ENCODE measurements around the gene IFIT5. TPM values are rescaled to one million over a fixed set of nuclear protein-coding genes. Genes with fewer than 3 reads are reported as not detected.

The IFIT5 gene
- polyA plus RNA-seq, 1 donor (not counting 4 experiments of a cell fraction or from before 2014, with no cell fraction given) = 15.8 TPM

GRCh38 chr10:89377705-89378637 is 36.4 kb upstream of the IFIT5 start, which contains the start of gene IFIT1B:
Gene IFIT1B, plus strand, starts transcription at chr10:89378056. Its CDS starts 80 bp downstream, at chr10:89378136.
- H3K27me3 ChIP-seq (ENCODE audit: control insufficient read depth, extremely low read depth, insufficient read depth, low read length) = no peaks in the 10 kb centered on the region

GRCh38 chr10:89379103-89379502 is 35.3 kb upstream of the IFIT5 start:
- H3K79me2 ChIP-seq (ENCODE audit: control insufficient read depth, insufficient read depth, low read length) = no peaks in the 10 kb centered on the region
- H4K20me1 ChIP-seq (ENCODE audit: control insufficient read depth, extremely low read depth, insufficient read depth, low read length) = no peaks in the 10 kb centered on the region
- H3K9me3 ChIP-seq (ENCODE audit: control insufficient read depth, low read depth, low read length) = no peaks in the 10 kb centered on the region
- H3K4me1 ChIP-seq (ENCODE audit: control insufficient read depth, extremely low read depth, insufficient read depth, low read length) = peaks cover 5% of the 10 kb centered on the region
- no peak overlapping the region for H3K4me2 ChIP-seq (ENCODE audit: control insufficient read depth, extremely low read depth, insufficient read depth, low read depth, low read length)
- no peaks in the 10 kb centered on the region for H3K36me3 ChIP-seq (ENCODE audit: control insufficient read depth in 2 of 2, extremely low read depth in 1 of 2, insufficient read depth in 2 of 2, low read length in 2 of 2)
- H3K27me3 ChIP-seq (ENCODE audit: control insufficient read depth, extremely low read depth, insufficient read depth, low read length) = no peaks in the 10 kb centered on the region
- no peaks in the 10 kb centered on the region for H3K9me1 ChIP-seq (ENCODE audit: control insufficient read depth, extremely low read depth, insufficient read depth, low read length)
- FAIRE-seq (no peak), DNase-seq (ENCODE audit: low read depth, low spot score) (no peak)
- H3K9ac ChIP-seq (ENCODE audit: control insufficient read depth, extremely low read depth, insufficient read depth, low read length) = no peak overlapping the region
- H2AFZ ChIP-seq (ENCODE audit: control insufficient read depth, low read length) = no peak overlapping the region
- no peak overlapping the region for H3K27ac ChIP-seq (ENCODE audit: control insufficient read depth, insufficient read depth, low read length)
- dilution Hi-C loops (cut with MboI; ENCODE audit: extremely low pct_ligation_motif_present, low sequenced_read_pairs) = no loop called here
- TF ChIP-seq CTCF (optimal IDR thresholded peaks at IDR 0.05 in 1 of 3, IDR thresholded peaks at IDR 0.05 in 1 of 3, conservative IDR thresholded peaks at IDR 0.05 in 1 of 3; ENCODE audit: extremely low read depth in 1 of 3, insufficient read depth in 2 of 3, low read length in 3 of 3) (no peak), EZH2 (IDR thresholded peaks at IDR 0.05; ENCODE audit: low read length) (no peak)
- no peak overlapping the region for H3K4me3 ChIP-seq (ENCODE audit: control insufficient read depth in 2 of 3, extremely low read depth in 1 of 3, insufficient read depth in 2 of 3, low read depth in 1 of 3, low read length in 3 of 3)

More at GRCh38 chr10:89377705-89378637, 36.4 kb upstream of the IFIT5 start, which contains the start of gene IFIT1B:
- Histone ChIP-seq H3K9ac (ENCODE audit: control insufficient read depth, extremely low read depth, insufficient read depth, low read length) (no peak within 1 kb of the TSS), H3K36me3 (ENCODE audit: control insufficient read depth in 2 of 2, extremely low read depth in 1 of 2, insufficient read depth in 2 of 2, low read length in 2 of 2) (no peaks in the 10 kb centered on the region), H3K4me1 (ENCODE audit: control insufficient read depth, extremely low read depth, insufficient read depth, low read length) (peaks cover 8% of the 10 kb centered on the region), H3K9me1 (ENCODE audit: control insufficient read depth, extremely low read depth, insufficient read depth, low read length) (no peaks in the 10 kb centered on the region), H3K9me3 (ENCODE audit: control insufficient read depth, low read depth, low read length) (no peaks in the 10 kb centered on the region), H3K27ac (ENCODE audit: control insufficient read depth, insufficient read depth, low read length) (no peak within 1 kb of the TSS), H4K20me1 (ENCODE audit: control insufficient read depth, extremely low read depth, insufficient read depth, low read length) (no peaks in the 10 kb centered on the region), H2AFZ (ENCODE audit: control insufficient read depth, low read length) (no peak within 1 kb of the TSS), H3K79me2 (ENCODE audit: control insufficient read depth, insufficient read depth, low read length) (no peaks in the 10 kb centered on the region), H3K4me2 (ENCODE audit: control insufficient read depth, extremely low read depth, insufficient read depth, low read depth, low read length) (no peak within 1 kb of the TSS), H3K4me3 (ENCODE audit: control insufficient read depth in 2 of 3, extremely low read depth in 1 of 3, insufficient read depth in 2 of 3, low read depth in 1 of 3, low read length in 3 of 3) (no peak within 1 kb of the TSS)
- TF ChIP-seq CTCF (optimal IDR thresholded peaks at IDR 0.05 in 1 of 3, IDR thresholded peaks at IDR 0.05 in 1 of 3, conservative IDR thresholded peaks at IDR 0.05 in 1 of 3; ENCODE audit: extremely low read depth in 1 of 3, insufficient read depth in 2 of 3, low read length in 3 of 3) (no peak), EZH2 (IDR thresholded peaks at IDR 0.05; ENCODE audit: low read length) (no peak)
- DNase-seq (ENCODE audit: low read depth, low spot score) (no peak), FAIRE-seq (no peak)
- dilution Hi-C loops (cut with MboI; ENCODE audit: extremely low pct_ligation_motif_present, low sequenced_read_pairs) = no loop called here
